ENCODE results near the gene ZNF280B.
"Not testable (repeated sequence)": the region's sequence is repeated elsewhere in the genome, so short reads cannot be mapped to it uniquely, and the experiment has no call there.

- not testable (repeated sequence) for TF ChIP-seq ZNF8 (CRISPR knock-in tag; IDR thresholded peaks at IDR 0.05); SNAI2 (CRISPR knock-in tag; IDR thresholded peaks at IDR 0.05); PATZ1 (CRISPR knock-in tag; IDR thresholded peaks at IDR 0.05; ENCODE audit: borderline replicate concordance); CREB5 (CRISPR knock-in tag; IDR thresholded peaks at IDR 0.05; ENCODE audit: low read depth); ISL1 (CRISPR knock-in tag; IDR thresholded peaks at IDR 0.05); ZNF565 (CRISPR knock-in tag; conservative IDR thresholded peaks at IDR 0.05; ENCODE audit: low read depth)
These were observed 17.0 kb downstream of the ZNF280B start for GRCh38 chr22:22491589-22491988.
